ENCODE results near the gene BTN1A1.
A peak's percentile ranks its signal among the peaks of the same experiment; 100 is the strongest.
"Not testable (repeated sequence)": the region's sequence is repeated elsewhere in the genome, so short reads cannot be mapped to it uniquely, and the experiment has no call there.

Gene BTN1A1, protein sequence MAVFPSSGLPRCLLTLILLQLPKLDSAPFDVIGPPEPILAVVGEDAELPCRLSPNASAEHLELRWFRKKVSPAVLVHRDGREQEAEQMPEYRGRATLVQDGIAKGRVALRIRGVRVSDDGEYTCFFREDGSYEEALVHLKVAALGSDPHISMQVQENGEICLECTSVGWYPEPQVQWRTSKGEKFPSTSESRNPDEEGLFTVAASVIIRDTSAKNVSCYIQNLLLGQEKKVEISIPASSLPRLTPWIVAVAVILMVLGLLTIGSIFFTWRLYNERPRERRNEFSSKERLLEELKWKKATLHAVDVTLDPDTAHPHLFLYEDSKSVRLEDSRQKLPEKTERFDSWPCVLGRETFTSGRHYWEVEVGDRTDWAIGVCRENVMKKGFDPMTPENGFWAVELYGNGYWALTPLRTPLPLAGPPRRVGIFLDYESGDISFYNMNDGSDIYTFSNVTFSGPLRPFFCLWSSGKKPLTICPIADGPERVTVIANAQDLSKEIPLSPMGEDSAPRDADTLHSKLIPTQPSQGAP

DNA sequence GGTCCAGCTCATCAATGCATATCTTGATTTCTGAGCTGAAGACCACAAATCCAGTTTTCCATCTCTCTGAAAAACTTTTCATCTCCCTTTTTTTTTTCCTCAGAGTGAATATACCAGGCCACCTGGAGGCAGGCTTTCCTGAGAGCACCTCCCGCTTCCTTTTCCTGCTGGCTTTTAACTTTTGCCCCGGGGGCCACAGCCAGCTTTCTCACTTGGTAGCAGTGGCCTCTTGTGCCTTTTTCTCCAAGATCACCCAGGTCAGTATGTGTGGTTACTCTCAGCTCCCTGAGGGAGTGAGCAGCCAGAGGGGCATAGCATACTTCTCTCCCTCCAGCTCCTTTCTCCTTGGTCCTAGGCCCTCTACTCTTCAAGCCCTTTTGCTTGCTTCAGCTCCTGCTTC is at the start of gene BTN1A1:
TSS of gene BTN1A1 (plus strand) at position 202 of the 400 bp plus-strand sequence. CDS start 984 bp downstream, outside the sequence.
- no peak for DNase-seq

DNA sequence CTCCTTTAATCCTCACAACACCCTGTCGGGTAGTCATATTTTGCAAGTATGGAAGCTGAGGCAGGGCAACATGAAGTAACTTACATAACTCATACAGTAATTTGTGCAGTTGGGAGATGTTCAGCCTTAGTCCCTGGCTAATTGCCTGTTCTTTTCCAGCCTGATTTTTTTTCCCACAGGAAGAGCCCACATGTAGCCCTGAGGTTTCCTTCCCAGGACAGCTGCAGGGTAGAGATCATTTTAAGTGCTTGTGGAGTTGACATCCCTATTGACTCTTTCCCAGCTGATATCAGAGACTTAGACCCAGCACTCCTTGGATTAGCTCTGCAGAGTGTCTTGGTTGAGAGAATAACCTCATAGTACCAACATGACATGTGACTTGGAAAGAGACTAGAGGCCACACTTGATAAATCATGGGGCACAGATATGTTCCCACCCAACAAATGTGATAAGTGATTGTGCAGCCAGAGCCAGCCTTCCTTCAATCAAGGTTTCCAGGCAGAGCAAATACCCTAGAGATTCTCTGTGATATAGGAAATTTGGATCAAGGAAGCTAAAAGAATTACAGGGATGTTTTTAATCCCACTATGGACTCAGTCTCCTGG is 47.4 kb upstream of the BTN1A1 start:
- DNase-seq = no peak

DNA sequence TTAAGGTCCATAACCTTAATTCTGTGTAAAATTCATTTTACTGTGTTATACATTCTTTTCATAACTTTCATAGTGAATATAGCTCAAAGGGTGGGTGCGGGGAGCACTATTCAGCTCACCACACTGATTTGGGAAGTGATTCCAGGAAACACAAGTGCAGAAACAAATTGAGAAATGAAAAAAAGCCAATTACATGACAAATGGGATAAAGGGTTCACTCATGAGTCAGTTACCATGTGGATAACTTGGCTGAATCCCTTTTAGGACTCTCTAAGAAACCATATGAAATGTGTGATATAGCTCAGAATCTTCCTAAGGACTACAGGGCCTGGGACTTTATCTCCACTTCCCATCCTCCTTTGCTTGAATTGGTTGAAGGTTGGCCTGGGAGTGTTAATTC is 45.5 kb upstream of the BTN1A1 start:
- no peak for DNase-seq

DNA sequence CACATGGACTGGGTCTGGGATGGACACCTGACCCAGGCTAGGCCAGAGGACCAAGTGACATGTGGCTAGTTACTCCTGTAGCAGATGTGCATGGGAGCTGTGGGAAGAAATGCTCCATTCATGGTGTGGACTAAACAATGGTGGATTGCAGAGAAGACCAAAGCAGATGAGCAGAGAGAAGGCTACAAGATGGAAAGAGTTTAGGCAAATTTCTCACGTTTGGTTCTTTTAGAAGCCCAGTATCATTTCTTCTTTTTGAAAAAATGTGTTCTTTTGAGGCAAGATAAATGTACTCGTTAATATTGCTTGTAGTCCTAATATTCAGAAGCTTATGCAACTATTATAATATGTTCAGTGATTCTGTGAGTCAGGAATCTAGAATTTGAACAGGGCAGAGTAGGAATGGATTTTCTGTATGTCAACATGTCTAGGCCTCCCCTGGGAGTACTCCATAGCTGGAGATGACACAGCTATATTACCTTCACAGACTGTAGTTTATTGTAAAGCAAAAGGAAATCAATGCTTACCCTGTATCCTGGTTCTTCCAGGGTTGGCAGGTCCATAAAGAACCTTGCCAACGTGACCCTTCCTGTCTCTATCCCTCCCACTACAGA is 44.6 kb upstream of the BTN1A1 start:
- DNase-seq = no peak

DNA sequence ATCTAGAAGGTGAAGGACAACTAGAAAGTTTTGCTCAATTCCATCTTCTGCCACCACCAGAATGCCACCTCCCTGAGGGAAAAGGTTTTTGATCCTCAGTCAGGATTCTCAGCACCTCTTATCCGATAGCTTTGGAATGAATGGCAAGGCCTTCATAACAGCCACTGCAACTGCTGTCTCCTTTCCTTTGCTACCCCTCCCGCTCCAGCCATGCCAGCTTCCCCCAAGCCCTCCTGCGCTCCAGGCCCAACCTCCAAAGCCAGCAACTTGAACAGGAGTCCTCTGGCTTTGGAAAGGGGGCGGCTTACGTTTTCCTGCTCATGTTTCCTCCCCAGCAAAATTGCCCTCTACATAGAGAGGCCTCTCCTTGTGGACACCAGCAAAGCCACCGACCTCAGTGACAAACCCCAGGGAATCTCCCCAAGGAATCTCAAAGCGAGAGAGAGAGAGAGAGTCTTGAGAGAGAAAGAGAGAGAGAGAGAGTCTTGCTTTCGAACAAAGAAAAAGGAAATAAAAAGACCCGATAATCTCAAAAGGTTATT is 42.8 kb upstream of the BTN1A1 start:
- DNase-seq = no peak

DNA sequence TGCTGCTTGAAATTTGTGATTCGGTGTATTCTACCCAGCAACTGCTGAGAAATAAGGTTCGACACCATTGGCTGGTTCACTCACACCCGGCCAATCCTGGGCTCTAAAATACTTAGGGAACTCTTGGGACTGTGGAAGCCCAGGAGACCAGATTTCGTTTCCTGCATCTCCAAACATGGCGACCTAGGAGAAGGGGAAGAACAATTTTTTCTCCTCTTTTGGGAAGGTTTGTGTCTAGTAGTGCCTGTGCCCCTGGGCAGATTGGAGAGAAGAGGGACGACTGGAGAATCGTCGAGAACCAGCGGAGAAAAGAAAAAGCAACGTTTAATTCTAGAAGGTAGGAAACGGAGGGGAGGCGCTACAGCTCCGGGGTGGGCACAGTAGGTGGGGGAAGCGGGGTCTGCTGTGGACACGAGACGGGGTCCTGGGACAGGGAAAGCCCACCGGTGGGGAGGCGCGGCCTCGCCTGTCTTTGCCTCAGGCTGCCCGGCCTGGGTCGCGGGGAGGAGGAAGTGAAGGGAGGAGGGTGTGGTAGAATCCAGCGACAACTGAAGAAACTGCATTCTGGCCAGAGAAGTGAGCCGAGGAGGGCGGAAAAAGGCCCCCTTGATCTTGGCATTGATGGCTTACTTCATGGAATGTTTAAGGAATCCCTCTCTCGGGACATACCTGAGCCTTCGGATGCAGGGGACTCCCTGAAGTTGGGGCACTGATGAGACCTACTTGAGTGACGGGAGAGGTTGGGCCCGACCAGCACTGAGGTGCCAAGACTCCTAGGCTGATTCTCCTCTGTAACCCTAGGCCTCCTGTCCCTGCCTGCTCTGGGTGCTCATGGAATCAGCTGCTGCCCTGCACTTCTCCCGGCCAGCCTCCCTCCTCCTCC is 42.1 kb upstream of the BTN1A1 start, which contains the start of gene BTN2A1:
TSS of gene BTN2A1 (plus strand) at position 150 of the 883 bp plus-strand sequence. CDS start at position 832, 682 bp downstream.
- DNase-seq = peak; percentile 97

DNA sequence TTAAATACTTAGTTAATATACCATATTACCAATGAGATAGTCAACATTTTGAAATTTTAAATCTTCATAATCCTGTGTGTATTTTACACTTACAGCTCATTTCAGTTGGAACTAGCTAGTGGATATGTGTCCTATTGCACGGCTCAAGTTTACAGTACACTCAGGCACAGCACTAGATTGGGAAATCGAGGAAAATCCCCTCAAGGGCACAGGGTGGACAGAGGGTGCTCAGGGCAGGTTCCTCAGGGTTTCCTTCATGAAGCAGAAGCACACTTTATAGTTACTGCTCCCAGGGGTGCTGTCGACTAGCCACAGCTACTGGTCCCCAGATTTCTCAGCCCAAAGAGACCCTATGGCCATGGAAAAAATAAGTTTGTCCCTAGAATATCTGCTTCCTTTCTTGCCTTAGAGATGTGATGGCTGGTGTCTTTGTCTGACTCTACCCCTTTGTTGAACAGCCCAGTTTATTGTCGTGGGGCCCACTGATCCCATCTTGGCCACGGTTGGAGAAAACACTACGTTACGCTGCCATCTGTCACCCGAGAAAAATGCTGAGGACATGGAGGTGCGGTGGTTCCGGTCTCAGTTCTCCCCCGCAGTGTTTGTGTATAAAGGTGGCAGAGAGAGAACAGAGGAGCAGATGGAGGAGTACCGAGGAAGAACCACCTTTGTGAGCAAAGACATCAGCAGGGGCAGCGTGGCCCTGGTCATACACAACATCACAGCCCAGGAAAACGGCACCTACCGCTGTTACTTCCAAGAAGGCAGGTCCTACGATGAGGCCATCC is 40.9 kb upstream of the BTN1A1 start:
- no peak for DNase-seq

DNA sequence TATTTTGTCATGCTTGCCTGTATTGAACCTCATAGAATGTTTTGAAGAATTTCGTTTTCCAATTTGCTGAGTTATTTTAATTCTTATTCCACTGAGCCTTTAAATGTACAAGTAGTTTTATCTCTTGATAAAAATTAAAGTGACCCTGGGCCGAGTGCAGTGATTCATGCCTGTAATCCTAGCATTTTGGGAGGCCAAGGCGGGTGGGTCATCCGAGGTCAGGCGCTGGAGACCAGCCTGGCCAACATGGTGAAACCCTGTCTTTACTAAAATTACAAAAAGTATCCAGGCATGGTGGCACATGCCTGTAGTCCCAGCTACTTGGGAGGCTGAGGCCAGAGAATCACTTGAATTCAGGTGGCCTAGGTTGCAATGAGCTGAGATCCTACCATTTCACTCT is 38.8 kb upstream of the BTN1A1 start:
- DNase-seq = not testable (repeated sequence)

DNA sequence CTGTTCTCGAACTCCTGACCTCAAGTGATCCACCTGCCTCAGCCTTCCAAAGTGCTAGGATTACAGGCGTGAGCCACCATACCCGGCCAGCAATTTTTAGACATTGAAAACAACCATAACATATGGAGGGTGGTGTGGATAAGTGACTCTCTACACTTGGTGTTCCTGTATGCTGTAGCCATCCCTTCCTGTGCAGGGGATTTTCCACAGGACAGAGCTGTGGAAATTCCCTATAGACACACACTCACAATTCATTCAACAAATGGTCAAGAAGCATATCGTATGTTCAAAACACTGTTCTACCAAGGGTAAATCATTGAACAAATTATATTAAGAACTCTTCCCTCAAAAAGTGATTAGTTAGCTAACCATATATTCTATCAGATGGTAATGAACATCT is 36.1 kb upstream of the BTN1A1 start:
- no peak for DNase-seq

DNA sequence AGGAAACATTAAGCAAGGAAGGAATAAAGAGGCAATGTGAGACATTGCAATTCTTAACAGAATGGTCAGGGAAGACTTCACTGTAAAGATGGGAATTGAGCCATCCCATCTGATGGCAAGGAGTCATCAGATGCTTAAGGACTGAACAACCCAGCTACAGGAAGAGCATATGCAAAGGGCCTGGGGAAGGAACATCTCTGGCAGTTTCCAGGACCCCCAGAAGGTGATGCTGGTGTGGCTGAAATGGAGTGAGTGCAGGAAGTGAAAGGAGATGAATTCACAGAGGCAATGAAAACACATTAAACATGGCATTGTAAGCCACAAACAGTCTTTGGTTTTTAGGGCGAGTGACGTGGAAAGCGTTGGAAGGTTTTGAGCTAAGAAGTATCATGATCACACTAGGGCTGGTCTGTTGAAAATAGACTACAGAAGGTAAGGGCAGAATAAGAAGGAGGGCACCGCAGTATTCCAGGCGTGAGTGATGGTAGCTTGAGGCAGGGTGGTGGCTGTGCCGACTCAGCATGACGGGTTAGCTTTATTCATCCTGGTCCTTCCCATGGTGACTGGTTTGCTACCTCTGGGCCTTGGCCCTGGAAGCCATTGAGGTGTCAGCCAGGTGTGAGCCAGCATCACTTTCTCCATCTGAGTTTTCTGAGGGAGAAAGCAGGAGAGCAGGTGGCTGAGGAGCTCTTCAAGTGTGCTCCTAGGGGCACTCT is 35.5 kb upstream of the BTN1A1 start:
- DNase-seq = no peak

DNA sequence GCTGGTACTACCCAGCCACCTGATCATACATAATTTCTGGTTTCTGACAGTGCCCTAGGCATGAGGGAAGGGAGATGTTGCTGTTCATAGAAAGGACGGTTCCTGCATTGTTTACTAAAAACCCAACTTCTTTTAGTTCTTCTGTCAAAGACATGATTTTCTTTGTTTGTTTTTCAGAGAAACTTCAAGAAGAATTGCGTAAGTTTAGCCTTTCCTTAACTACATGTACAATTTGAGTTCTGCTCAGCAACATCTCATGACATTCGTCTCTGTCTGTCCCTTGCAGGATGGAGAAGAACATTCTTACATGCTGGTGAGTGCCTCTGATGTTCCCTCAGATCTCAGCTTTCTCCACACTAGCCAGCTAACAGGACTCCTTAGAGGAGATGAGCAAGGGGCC is 34.3 kb upstream of the BTN1A1 start:
- no peak for DNase-seq

DNA sequence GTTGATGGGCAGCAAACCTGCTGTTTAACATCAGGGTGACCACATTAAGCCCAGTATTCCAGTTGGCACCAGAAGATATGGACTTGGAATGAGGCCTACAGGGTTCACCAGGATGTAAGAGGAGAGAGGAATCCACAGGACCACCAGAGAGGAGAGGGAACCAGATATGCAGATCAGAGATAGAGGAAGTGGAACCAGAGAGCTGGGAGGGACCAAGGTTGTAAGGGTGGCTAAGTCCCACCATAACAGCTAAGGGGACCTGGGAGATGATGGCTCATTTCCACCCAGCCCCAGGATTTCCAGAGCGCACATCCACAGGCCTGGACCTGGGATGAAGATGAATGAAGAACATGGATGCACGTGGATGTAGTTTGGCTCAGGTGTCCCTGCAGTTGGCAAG is 31.3 kb upstream of the BTN1A1 start:
- no peak for DNase-seq

DNA sequence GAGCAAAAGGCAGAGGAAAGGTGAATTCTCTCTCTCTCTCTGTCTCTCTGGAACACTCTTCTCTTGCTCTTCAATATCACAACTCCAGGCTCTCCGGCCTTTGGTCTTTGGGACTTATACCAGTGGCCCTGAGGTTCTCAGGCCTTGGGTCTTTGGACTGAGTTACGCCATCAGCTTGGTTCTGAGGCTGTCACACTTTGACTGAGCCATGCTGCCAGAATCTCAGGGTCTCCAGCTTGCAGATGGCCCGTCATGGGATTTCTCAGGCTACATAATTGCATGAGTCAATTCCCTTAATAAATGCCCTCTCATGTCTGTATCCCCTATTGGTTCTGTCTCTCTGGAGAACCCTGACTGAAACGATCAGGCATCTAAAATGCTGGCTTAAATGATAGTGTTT is 29.5 kb upstream of the BTN1A1 start:
- no peak for DNase-seq

DNA sequence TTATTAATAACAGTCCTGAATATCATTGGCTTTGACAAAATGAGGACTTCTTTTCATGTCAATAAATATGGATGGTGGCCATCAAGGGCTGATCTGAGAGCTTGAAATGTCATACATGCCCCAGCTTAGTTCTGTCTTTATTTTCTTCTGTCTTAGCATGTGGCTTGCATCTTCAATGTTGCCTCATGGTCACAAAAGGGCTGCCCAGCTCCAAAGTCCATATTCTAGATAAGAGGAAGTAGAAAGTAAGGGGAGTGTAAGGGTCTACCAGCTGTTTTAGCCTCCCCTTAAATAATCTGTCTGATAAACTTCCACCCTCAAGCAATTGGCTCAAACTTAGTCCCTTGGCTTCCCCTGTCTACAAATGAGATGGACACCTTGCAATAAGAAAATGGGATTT is 28.1 kb upstream of the BTN1A1 start:
- DNase-seq = no peak

DNA sequence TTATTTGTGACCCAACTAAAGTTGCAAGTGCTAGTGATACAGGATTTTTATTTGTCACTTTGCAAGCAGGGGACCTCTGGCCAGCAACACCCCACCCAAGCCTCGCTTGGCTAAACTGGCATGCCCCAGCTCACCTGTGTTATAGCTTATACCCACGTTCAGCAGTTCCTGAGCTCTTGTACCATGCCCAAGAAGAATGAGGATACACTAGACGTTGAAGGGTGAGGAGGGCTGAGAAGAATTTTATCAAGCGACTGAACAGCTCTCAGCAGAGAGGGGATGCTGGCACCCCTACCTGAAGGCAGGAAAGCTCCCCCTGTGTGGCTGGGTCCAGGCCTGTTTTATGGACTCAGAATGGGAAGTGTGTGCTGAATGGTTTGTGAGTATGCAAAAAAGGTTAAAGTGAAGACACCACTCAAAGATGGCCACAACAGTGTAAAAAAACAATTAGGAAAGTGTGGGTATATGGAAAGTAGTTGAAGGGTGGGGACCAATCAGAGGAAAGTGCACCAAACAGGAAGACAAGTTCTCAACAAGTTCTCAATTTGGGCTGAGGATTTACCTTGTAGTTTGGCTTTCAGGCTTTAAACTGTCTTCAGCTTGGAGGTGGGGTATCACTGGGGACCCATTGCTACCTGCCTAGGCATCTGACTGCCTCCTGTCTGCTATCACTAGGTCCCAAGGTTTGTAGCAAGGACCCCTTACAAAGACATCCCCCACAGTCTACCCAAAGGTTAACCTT is 27.4 kb upstream of the BTN1A1 start:
- no peak for DNase-seq

DNA sequence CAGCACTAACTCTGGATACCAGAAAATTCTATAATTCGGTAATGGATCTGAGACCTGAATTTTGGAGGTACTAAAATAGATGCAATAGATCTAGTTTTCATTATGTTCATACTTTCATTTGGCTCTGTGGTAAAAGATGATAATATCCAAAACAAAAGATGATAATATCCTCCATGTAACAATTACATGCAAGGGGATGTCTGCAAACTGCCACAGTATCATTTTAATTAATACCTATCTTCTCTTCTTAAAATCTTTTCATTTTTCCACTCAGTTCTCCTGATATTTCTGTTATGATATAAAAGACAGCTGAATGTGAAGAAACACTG is 26.7 kb upstream of the BTN1A1 start:
- DNase-seq = no peak

DNA sequence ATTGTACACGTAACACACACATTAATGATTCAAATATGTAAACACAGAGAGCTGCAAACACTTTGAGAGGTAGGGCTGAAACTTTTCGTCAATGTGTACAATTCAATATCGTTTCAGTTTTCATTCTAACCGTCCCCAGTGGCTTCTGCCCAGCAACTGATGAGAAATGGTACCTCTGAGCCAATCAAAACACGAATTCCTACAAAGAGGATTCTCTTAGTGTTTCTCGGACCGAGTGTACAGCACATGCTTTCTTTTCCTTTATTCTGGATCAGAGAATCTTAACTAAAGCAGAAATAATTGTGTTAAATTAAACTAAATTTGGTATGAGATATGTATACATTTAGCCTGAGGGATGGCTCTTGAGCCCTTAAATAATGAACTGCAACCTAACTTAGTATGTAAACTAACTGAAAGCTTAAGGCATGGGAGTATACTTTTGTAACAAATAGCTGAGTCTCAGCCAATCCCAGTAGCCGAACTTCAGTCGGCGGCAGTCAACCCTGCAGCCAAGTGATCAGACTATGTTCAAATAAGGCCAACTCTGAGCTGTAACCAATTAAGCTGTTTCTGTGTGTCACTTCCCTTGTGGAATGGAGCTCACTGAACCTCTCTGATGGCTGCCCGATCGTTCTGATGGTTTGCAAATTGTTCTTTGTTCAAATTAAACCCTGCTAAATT is 26.2 kb upstream of the BTN1A1 start:
- DNase-seq = peak; percentile 96

DNA sequence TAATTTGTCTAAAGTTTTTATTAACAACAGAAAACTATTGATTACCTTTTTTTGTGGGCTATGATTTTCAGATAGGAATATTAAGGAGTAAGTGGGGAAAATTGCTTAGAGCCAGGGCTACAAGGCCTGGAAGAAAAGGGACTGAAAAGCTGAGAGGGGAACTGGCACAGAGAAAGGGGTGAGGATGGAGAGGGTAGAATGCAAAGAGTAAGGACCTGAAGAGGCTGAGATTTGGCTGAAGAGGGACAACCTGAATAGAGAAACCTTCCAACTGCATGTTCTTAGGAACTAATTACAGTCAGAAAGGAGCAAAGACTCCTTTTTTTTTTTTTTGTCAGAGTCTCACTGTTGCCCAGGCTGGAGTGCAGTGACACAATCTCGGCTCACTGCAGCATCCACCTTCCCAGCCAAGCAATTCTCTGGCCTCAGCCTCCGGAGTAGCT is 25.6 kb upstream of the BTN1A1 start:
- DNase-seq = no peak
